Dermis microvascular lymphatic vessel endothelial cell (primary cell): ENCODE data around the gene TFF1. TPM values are rescaled to one million over a fixed set of nuclear protein-coding genes. Genes with fewer than 3 reads are reported as not detected.

Source experiments
- DNase-seq, 2 donors: peaks; one replicate each; pipeline versions ENCODE4 v3.0.0 to v3.0.0-alpha.2; 2010; ENCODE audit warnings: low read depth in 2 of 2
- total RNA-seq: library from RNA; depleted of rRNA; stranded (reverse); fragments of >200 nt; gene quantifications from 2 replicates; pipeline ENCODE4 v1.2.1, GENCODE V29; 2014

TFF1 gene
- total RNA-seq, 1 donor from 2014 or later: not detected

DNA sequence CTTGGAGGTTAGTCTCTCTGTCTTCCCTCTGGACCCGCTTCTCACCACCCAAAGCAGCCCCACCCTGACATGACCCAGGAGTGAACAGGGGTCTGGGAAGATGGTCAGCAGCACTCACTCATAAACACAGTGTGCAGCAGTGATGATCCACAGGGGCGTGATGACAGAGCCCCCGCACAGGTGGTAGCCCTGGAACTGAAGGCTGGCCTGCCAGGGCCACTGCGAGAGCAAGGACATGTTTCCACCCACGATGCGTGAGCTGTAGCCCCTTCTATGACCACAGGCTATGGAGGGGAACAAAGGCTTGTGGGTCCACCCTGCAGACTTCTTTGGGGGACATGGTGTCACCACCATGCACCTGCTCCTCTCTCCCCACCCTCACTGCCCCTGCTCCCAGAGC lies 16.6 kb upstream of the TFF1 start:
- DNase-seq: no peak

DNA sequence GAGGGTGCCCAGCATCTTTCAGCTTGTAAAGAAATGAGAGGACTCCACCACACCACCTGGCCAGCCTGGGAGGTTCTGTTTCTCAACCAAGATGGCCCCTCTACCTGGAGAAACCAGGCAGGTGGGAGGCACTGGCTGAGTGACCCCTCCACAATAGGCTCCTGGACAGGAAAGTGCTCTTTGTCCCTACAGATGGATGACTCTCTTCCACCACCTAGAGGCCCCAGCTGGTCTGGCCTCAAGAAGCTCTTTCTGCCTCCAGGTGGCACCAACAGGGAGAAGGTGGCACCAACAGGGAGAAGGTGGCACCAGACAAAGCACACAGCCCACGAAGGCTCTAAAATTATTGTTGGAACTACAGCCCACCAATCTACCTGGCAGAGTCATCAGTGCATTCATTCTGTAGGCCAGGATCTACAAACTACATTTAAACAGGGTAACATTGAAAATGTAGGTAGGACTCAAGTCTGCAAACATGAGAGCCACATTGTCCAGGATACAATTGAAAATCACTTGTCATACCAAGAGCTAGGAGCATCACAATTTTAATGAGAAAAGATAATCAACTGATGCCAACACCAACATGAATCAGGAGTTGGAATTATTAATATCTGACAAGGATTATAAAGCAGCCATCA lies 15.1 kb upstream of the TFF1 start:
- DNase-seq: peak; percentile 55 to 75

DNA sequence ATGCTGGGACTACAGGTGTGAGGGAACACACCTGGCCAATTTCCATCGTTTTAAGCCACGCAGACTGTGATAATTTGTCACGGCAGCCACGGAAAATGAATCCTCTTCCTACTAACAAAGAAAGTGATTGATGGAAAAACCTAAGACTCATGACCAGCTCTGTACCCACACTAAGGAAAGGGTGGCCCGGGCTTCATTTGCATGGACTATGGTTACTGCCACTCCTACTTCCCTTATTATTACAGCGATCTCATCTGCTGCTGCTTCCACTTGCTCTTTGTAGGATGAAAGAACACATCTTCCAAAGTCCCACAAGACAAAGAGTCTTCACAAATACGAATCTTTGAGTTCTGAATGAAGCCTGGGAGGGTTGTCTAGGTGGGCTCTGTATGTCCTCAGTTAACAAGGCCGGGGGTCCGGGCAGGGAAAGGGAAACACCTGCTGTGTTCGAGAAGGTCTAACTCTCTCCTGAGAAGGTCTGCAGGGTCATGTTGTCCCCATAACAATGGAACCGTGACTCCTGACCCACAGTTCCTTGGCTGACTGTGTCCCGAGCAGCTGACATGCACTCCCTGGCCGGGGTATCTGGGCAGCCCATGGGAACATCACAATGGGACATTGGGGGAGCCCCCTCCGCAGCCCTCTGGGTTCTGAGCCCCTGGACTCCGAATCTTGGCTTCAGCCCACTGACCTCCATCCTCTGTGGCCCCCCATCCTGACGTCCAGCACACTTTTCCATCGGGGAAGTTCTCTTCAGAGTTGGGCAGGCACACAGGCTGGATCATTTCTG lies 13.3 kb upstream of the TFF1 start:
- no peak for DNase-seq

DNA sequence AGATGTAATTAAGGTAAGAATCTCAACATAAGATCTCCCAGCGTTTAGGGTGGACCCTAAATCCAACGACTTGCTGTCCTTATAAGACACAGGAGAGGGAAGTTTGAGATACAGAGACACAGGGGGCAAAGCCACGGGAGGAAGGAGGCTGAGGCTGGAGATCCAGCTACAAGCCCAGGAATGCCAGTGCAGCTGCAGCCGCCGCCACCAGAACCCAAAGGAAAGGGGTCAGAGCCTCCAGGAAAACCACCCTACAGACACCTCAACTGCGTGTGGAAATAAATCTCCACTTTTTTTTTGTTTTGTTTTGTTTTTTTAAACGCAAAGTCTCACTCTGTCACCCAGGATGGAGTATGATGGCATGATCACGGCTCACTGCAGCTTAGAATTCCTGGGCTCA lies 12.1 kb upstream of the TFF1 start:
- no peak for DNase-seq

DNA sequence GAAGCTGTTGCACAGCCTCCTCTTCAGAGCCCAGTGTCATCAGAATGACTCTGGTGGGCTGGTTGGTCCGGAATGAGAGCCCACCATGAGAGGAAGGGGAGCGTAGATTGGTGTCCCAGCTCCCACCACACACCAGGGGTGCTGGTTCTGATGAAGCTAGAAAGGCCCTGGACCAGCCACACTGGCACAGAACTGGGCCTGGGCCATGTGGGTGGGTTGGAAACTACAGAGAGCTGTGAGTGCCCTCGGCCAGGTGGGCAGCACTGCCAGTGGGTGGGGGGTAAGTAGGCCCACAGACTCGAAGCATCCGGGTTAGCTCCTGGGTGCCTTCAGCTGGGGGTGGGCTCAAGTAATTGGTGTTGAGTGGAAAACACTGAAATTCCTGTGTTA lies 11.6 kb upstream of the TFF1 start:
- no peak for DNase-seq

DNA sequence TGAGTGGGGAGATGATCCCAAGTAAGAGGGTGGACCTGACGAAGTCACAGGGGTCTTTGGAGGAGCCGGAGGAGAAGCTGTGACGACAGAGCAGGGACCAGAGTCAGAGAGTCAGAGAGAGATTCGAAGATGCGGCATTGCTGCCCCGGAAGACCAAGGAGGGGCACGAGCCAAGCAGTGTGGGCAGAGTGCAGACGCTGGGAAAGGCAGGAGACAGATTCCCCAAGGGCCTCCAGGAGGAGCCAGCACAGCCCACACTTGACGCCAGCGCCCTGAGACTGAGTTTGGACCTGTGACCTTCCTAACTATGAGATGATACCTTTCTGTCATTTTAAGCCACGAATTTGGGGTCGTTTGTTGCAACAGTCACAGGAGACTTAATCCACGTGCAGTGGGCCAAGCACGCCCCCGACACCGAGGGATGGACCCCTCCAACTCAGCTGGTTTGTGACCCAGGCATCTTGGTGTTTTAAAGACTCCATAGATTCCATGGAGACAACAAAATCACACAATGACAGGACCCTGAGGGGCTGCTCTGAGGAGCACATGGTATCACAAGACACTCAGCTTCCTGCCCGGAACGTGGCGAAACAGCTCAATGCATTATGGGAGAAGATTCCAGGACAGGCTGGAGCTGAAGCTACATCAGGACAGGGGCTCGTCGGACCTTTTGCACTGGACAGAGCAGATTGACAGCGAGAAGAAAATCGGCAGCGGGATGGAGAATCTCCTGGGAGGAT lies 11.0 kb upstream of the TFF1 start:
- DNase-seq: no peak

DNA sequence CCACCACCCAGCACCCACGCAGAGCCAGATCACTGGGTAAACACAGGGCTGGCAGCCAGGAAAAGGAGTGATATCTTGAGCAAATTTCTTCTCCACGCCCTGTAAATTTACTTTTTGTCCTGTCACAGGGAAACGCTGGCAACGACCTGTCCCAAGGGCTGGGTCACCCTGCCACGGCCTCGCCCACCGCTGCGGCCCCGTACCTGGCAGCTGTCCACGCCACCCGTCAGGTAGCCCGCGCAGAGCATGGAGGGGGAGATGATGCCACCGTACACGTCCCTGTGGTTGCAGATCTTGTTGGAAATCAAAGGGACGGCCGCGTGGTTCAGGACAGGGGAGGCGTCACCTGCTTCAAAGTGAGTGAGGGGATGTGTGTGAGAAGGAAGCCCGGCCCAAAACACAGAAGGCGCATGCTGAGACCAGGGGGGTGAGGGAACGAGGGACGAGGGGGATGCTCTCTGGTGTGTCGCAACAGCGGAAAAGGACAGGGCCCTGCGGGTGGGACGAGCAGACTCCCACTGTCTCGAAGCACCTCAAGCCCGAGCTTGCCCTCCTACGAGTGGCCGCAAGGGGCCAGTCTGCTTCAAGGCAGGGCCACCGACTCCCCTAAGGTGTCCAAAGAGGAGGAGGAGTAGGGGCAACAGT lies 10.1 kb upstream of the TFF1 start:
- DNase-seq: no peak

DNA sequence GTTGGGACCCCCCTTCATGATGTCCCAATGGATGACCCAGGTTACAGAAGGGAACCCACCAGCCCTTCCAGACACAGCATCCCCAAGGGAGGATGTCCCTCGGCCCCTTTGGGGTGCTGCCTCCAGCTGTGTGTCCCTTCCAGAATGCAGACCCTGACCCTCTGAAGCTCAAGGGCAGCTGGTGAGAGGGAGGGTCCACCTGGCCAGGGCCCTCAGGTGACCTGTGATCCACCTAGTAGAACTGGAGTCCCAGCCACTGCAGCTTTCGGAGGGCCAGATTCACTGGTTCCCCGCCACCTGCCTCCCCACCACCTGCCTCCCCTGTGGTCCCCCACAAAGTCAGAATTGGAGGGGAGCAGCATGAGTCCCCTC lies 9.6 kb upstream of the TFF1 start:
- no peak for DNase-seq

DNA sequence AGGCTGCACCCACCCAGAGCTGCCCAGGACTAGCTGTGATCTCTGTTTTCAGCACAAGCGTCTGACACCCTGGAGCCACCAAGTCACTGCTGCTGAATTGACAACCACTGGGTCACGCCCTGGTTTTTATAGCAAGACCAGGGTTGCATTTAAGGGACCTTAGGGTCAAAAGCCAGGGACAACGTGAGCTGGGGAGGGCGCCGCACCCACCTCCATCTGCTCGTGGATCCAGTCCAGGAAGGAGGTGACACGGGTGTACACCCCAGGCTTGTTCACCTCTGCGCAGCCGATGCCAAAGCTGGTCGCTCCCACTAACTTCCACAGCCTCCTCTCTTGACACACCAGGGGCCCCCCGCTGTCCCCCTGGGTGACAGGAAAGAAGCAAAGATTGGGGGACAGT lies 9.2 kb upstream of the TFF1 start:
- DNase-seq: no peak

DNA sequence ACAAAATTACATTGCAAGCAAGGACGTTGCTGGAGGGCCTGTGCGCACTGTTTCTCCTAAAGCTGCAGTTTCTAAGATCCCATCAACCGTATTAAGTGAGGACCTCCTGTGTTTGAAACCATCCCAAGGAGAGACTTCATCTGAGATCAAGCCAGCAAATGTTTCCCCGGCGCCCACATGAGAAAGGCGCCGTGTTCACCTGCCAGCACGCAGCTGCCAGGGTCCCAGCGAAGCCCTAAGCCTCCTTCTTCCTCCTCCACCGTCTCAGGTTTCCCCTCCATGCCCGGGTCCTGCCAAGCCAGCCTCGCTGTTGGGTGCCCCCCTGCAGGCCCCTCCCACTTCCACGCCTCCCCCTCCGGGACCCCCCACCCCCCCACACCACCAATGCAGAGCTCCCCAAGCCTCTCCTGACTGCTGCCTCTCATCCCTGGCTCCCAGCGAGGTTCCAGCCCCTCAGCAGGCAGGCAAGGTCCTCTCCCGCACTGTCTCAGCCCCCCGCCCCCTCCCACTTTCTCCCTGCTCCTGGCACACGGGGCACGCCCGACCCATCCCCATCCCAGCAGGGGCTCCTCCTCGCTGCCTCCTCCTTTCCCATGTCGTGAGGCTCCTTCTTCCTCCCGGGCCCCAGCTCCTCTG lies 8.6 kb upstream of the TFF1 start:
- no peak for DNase-seq

DNA sequence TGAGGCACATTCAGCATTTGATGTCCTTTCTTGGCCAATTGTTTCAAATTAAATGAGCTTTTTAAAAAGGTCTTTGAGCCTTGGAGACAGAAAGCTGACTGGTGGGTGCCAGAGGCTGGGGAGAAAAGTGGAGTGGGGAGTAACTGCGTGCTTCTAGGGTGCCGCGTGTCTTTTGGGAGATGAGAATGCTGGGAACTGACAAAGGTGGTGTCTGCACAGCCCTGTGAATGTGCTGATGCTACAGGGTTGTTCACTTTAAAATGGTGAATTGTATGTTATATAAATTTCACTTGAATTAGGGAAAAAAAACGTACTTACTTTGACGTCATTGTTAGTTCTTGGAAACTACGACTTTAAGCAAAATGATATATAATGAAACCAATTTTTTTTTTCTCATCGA lies 8.1 kb upstream of the TFF1 start:
- DNase-seq: no peak

DNA sequence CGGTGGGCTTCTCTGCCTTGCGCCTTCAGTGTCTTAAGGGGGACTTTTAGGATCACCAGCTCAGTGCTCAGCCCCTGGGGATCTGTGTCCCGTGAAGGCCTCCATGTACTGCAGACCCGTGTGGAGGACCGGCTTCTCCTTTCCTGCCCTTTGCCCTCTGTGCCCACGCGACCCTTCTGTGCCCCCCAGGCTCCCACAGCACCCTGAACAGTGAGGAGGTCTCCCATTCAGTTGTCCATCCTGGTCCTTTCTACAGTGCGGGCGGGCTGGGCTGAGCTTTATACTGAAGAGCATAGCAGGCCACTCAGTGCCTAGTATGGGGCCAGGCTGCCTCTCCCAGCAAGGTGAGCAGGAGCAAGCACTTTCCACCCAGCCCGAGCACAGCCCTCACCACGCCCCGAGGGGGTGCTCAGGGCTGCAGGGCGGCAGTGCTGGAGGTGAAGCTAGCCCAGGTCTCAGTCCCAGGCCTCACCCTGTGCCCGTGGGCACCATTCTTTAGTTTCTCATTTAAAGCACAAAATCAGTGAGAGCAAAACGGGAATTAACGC lies 7.6 kb upstream of the TFF1 start:
- DNase-seq: no peak

DNA sequence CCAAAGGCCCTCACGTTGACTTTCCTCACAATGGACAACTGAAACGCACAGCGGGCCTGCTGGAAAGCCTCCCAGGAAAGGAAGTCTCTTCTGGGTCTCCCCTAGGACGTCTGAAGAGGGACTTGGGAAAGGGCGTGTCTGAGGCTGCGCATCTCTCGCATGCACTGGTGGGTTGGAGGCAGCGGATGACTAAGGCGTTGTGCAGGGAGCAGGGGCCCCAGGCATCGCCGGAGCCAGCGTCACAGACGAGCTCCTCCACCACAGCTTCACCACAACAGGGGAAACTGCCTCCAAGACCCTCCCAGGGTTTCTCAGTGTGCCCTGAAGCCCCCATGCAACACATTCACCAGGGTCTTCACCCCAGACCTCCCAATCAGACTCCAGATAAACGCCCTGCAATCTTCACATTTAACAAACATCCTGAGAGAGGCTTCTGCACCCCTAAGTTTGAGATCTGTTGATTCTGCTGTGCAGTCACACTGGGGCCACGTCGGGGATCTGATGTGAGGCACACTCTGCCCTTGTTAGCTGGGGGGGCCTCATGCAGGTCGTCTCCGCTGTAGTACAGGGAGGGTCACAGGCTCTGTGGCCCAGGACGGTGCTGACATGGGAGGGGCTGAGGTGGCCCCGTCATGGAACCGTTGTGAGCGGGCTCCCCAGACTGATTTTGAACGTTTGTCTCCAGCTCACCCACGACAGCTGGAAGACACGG lies 7.0 kb upstream of the TFF1 start:
- no peak for DNase-seq

DNA sequence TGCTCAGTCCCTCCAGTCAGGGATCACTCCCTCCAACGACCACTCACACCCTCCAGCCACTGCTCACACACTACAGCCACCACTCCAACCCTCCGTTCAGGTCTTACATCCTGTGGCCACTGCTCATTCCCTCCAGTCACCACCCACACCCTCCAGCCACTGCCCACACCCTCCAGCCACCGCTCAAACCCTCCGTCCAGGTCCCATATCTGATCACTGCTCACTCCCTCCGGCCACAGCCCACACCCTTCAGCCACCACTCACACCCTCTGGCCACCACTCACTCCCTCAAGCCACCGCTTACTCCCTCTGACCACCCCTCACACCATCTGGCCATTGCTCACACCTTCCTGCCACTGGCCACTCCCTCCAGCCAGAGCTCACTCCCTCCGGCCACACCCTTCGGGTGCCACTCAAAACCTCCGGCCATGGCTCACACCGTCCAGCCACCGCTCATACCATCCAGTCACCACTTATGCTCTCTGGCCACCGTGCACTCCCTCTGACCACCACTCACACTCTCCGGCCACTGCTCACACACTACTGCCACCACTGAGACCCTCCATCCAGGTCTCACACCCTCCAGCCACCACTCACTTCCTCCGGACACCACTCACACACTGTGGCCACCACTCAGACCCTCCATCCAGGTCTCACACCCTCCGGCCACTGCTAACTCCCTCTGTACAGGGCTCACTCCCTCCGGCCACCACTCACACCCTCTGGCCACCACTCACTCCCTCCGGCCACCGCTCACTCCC lies 4.7 kb upstream of the TFF1 start:
- DNase-seq: no peak

DNA sequence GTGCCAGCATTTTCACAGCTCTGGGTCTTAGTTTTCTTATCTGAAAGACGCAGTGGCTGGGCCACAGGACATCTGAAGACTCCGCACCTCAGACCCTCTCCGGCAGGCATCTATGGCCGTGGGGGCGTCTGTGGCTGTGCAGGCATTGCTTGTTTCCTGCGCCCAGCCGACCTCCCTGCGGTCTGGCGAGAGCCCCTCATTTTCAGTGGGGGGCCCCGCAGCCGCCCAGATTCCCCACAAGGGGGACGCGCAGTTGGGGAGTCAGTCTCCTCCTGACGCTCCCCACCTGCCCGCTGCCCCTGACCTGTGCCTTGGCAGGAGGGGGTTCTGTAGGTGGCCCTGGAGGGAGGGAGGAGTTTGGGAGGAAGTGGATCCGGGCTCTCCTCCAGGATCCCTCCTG lies 3.5 kb upstream of the TFF1 start:
- no peak for DNase-seq

DNA sequence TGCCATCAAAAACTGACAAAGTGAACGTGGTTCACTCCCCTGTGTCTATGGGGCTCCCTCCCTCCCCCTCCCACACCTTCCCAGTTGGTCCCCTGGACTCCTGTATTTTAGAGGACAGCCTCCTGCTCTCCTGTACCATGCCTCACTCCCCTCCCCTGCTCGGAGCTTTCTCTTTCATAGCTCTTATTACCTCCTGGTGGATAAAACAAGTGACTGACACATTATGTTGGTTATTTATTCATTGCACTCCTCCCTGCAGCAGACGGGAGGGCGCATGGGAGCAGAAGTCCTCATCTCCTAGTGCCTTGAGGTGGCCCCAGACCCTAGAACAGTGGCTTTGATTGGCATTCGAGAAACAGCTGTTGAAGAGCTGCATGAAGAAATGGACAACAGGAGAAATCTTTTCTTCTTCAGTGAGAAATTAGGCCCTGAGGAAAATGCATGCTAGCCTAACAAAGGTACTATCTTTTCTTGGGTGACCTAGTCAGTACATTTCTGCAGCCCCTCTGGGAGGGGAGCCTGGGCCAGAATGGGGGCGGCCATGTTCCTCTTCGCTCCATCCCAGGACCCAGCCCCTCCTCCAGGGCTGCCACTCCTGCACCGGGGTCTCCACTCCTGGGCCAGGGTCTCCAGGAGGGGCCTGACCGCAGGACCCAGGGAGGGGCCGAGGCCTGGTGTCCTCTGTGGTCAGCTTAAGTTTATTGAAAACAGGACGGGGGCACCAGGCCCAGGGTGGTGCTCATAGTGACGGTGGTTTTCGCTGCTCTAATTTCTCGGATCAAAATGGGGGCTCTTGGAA lies 1.2 kb upstream of the TFF1 start:
- no peak for DNase-seq

DNA sequence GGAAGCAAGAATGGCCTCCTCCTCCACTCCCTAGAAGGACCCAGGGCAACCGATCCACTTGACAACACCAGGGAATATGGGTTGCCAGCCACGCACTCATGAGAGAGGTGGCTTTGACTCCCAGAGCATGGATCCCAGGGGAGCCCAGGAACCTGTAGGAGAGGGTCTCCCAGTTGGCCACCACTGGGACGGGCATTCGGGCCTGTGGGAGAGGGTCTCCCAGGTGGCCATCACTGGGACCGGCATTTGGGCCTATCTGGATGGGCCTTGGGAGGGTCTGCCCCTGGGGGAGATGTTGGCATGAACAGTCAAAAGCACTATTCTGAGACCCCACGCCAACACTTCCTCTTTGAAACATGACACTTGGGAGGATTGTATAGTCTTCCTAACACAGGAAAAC lies 565 bp downstream of the TFF1 start:
- no peak for DNase-seq

DNA sequence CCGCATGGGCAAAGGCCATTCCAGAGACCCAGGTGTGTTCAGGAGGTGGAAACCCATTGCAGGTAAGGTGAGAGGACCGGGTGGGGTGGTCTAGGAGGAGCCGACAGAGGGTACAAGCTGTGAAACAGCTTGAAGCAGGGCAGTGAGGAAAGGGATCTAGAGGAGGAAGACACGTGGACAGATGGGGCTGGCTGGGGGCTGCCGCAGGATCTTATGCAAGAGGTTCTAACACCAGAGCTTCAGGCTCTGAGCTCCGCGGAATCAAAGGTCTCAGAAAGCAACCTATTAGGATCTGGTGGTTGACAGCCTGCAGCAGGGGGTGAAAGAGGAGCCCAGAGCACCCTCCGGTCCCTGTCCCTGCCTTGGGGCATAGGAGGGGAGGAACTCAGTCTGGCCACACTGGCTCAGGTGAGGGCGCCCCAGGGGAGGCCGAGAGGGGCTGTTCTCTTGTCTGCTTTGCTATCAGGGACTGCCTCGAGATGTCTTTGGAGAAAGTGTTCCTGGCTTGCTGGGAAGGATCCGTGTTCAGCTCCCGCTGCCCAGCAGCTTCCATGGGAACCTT lies 1.9 kb downstream of the TFF1 start:
- no peak for DNase-seq

DNA sequence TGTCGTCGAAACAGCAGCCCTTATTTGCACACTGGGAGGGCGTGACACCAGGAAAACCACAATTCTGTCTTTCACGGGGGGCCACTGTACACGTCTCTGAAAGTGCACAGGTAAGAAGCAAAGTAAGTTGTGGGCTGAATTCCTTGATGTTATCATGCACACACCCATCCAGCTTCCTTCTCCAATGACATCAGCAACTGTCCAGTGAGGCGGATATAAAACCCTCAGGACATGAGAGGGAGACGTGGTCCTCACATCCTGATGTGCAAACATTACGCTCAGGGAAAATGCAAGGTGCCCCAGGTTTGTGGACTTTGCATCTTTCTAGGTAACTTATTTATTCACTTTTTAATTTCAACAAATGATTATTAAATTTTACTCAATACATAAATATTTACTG lies 3.0 kb downstream of the TFF1 start:
- DNase-seq: no peak
